ENCODE measurements around the gene KCNA10.

The KCNA10 gene

GRCh38 chr1:110551278-110551809, 32.4 kb upstream of the KCNA10 start:
- H3K36me3 ChIP-seq (ENCODE audit: insufficient read depth, low read length), result no peaks in the 10 kb centered on the region
- H3K4me3 ChIP-seq (ENCODE audit: low read depth, low read length), result no peak overlapping the region
- peaks cover 89% of the 10 kb centered on the region for H3K27me3 ChIP-seq (ENCODE audit: insufficient read depth, low read length)
- H3K79me2 ChIP-seq (ENCODE audit: control insufficient read depth, insufficient read depth, low read length, unreplicated experiment), result no peaks in the 10 kb centered on the region
- H3K4me1 ChIP-seq (ENCODE audit: control insufficient read depth, insufficient read depth, low read length, unreplicated experiment), result no peaks in the 10 kb centered on the region
- H3K27ac ChIP-seq (ENCODE audit: low read depth, low read length), result no peak overlapping the region
- H2AFZ ChIP-seq (ENCODE audit: low read length, unreplicated experiment), result no peak overlapping the region

DNA sequence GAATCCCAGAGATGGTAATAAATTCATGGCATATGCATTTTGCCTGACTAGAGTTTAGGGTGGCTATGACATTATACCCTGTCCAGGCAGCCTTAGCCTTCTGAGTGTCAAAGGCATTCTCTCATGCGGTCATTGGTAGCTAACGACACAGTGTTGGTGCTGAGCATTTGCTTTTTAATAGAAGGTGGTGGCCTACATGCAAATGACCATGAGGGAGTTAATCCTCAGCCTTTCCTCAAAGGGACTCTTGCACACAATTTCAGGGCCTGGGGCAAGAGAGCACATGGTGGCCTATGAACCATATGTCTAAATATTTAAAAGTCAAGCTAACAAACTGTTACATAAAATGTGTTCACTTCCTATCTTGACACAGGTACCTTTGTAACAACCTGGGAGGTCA, 30.9 kb upstream of the KCNA10 start:
- H3K4me1 ChIP-seq (ENCODE audit: control insufficient read depth, insufficient read depth, low read length, unreplicated experiment), result no peaks in the 10 kb centered on the region
- H3K36me3 ChIP-seq (ENCODE audit: insufficient read depth, low read length), result no peaks in the 10 kb centered on the region
- no peak overlapping the region for H3K27ac ChIP-seq (ENCODE audit: low read depth, low read length)
- H3K4me3 ChIP-seq (ENCODE audit: low read depth, low read length), result no peak overlapping the region
- no peak overlapping the region for H2AFZ ChIP-seq (ENCODE audit: low read length, unreplicated experiment)
- no peaks in the 10 kb centered on the region for H3K79me2 ChIP-seq (ENCODE audit: control insufficient read depth, insufficient read depth, low read length, unreplicated experiment)
- peaks cover 89% of the 10 kb centered on the region for H3K27me3 ChIP-seq (ENCODE audit: insufficient read depth, low read length)

GRCh38 chr1:110548381-110548780, 29.4 kb upstream of the KCNA10 start:
- Histone ChIP-seq H3K27me3 (ENCODE audit: insufficient read depth, low read length) (peaks cover 87% of the 10 kb centered on the region), H3K4me1 (ENCODE audit: control insufficient read depth, insufficient read depth, low read length, unreplicated experiment) (no peaks in the 10 kb centered on the region), H3K27ac (ENCODE audit: low read depth, low read length) (no peak overlapping the region), H3K4me3 (ENCODE audit: low read depth, low read length) (no peak overlapping the region), H3K36me3 (ENCODE audit: insufficient read depth, low read length) (no peaks in the 10 kb centered on the region), H3K79me2 (ENCODE audit: control insufficient read depth, insufficient read depth, low read length, unreplicated experiment) (no peaks in the 10 kb centered on the region), H2AFZ (ENCODE audit: low read length, unreplicated experiment) (no peak overlapping the region)

- no peaks in the 10 kb centered on the region for H3K4me1 ChIP-seq (ENCODE audit: control insufficient read depth, insufficient read depth, low read length, unreplicated experiment)
- H3K4me3 ChIP-seq (ENCODE audit: low read depth, low read length), result no peak overlapping the region
- H3K27ac ChIP-seq (ENCODE audit: low read depth, low read length), result no peak overlapping the region
Measured at GRCh38 chr1:110547017-110547416, 28.0 kb upstream of the KCNA10 start.

DNA sequence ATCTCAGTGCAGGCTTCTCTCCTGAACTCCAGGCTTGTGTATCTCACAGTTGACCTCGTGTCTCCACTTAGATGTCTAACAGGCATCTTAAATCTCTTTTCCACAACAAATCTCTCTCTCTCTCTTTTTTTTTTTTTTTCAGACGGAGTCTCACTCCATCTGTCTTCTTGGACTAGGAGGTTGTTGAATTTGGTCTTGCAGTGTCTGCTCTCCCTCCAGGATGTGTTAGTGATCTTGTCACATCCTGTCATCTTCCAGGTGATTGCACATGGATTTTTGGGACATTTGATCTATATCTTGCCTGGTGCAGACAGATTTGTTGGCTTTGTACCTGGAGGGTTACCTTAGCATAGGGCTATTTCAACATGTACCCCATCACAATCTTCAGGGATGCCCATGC, 26.5 kb upstream of the KCNA10 start:
- Histone ChIP-seq H3K4me1 (ENCODE audit: control insufficient read depth, insufficient read depth, low read length, unreplicated experiment) (no peaks in the 10 kb centered on the region), H3K4me3 (ENCODE audit: low read depth, low read length) (no peak overlapping the region), H3K27ac (ENCODE audit: low read depth, low read length) (no peak overlapping the region), H3K36me3 (ENCODE audit: insufficient read depth, low read length) (no peaks in the 10 kb centered on the region), H2AFZ (ENCODE audit: low read length, unreplicated experiment) (no peak overlapping the region), H3K79me2 (ENCODE audit: control insufficient read depth, insufficient read depth, low read length, unreplicated experiment) (no peaks in the 10 kb centered on the region), H3K27me3 (ENCODE audit: insufficient read depth, low read length) (peaks cover 79% of the 10 kb centered on the region)

More at GRCh38 chr1:110547017-110547416, 28.0 kb upstream of the KCNA10 start:
- peaks cover 79% of the 10 kb centered on the region for H3K27me3 ChIP-seq (ENCODE audit: insufficient read depth, low read length)
- H3K36me3 ChIP-seq (ENCODE audit: insufficient read depth, low read length), result no peaks in the 10 kb centered on the region
- no peak overlapping the region for H2AFZ ChIP-seq (ENCODE audit: low read length, unreplicated experiment)
- no peaks in the 10 kb centered on the region for H3K79me2 ChIP-seq (ENCODE audit: control insufficient read depth, insufficient read depth, low read length, unreplicated experiment)

GRCh38 chr1:110544753-110545152, 25.8 kb upstream of the KCNA10 start:
- Histone ChIP-seq H3K79me2 (ENCODE audit: control insufficient read depth, insufficient read depth, low read length, unreplicated experiment) (no peaks in the 10 kb centered on the region), H2AFZ (ENCODE audit: low read length, unreplicated experiment) (no peak overlapping the region), H3K27me3 (ENCODE audit: insufficient read depth, low read length) (peaks cover 79% of the 10 kb centered on the region), H3K27ac (ENCODE audit: low read depth, low read length) (no peak overlapping the region), H3K4me3 (ENCODE audit: low read depth, low read length) (no peak overlapping the region), H3K36me3 (ENCODE audit: insufficient read depth, low read length) (no peaks in the 10 kb centered on the region), H3K4me1 (ENCODE audit: control insufficient read depth, insufficient read depth, low read length, unreplicated experiment) (no peaks in the 10 kb centered on the region)

GRCh38 chr1:110542725-110543124, 23.8 kb upstream of the KCNA10 start:
- H3K27me3 ChIP-seq (ENCODE audit: insufficient read depth, low read length), result peaks cover 85% of the 10 kb centered on the region
- H3K79me2 ChIP-seq (ENCODE audit: control insufficient read depth, insufficient read depth, low read length, unreplicated experiment), result no peaks in the 10 kb centered on the region
- no peaks in the 10 kb centered on the region for H3K4me1 ChIP-seq (ENCODE audit: control insufficient read depth, insufficient read depth, low read length, unreplicated experiment)
- H3K27ac ChIP-seq (ENCODE audit: low read depth, low read length), result no peak overlapping the region
- no peak overlapping the region for H3K4me3 ChIP-seq (ENCODE audit: low read depth, low read length)
- no peak overlapping the region for H2AFZ ChIP-seq (ENCODE audit: low read length, unreplicated experiment)
- H3K36me3 ChIP-seq (ENCODE audit: insufficient read depth, low read length), result no peaks in the 10 kb centered on the region

DNA sequence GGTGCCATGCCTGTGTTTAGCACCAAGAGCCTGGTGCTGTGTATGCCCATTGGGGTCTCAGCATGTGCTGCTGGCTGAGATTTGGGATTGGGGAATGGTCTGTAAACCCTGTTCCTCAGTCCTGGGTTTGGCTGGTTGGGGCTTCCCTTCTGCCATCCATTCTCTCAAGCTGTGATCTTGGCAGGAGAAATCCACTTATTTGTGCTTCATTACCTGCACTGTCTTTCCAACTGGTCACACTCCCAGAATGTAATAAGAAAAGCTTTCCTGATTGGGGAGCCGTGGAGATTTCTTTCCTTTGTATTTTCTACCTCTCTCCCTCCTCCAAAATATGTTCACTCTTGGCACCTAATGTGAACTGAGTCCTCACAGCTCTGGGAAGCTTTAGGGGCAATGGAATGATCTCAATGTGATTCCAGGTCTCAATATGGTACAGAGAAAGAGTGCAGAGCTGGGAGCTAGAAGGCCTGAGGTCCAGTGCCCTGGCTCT, 23.0 kb upstream of the KCNA10 start:
- H3K27me3 ChIP-seq (ENCODE audit: insufficient read depth, low read length), result peaks cover 86% of the 10 kb centered on the region

DNA sequence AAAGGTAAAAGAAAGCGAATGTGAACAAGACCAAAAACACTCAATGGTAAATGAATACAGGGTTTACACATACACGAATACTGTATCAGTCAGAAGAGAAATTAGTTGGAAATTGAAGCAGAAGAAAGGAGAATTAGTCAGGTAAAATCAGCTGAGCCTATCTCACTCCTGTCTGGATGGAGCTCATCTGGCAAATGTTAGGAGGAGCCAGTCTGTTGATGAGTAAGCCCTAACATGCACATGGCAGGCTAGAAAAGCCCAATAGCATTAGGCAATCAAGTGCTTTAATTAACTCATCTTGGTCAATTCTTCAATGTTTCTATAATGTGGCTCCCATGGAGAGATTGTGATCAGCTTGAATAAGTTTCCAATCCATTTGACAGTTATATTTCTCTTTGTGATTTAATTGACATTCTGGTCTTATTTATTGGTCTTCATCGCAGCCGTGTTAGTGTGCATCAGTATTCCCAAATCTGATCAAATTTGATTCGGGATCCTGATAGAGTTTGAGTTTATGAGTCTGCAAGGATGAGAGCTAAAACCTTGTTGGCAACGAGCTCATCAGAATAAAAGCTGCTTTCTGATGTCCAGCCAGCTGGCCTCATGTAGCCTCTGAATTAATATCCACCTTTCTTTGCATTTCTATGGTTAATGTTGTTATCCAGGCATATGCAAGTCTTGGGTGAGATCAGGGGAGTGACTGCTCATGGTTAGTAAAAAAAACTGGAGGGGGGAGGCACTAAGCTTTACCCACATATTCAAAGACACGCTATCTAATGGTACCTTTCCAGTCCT, 22.1 kb upstream of the KCNA10 start:
- H3K79me2 ChIP-seq (ENCODE audit: control insufficient read depth, insufficient read depth, low read length, unreplicated experiment), result no peaks in the 10 kb centered on the region
- H3K4me1 ChIP-seq (ENCODE audit: control insufficient read depth, insufficient read depth, low read length, unreplicated experiment), result no peaks in the 10 kb centered on the region
- no peak overlapping the region for H2AFZ ChIP-seq (ENCODE audit: low read length, unreplicated experiment)
- peaks cover 86% of the 10 kb centered on the region for H3K27me3 ChIP-seq (ENCODE audit: insufficient read depth, low read length)
- no peaks in the 10 kb centered on the region for H3K36me3 ChIP-seq (ENCODE audit: insufficient read depth, low read length)
- H3K4me3 ChIP-seq (ENCODE audit: low read depth, low read length), result no peak overlapping the region
- no peak overlapping the region for H3K27ac ChIP-seq (ENCODE audit: low read depth, low read length)

More for the DNA sequence above, 23.0 kb upstream of the KCNA10 start:
- no peaks in the 10 kb centered on the region for H3K79me2 ChIP-seq (ENCODE audit: control insufficient read depth, insufficient read depth, low read length, unreplicated experiment)
- H3K27ac ChIP-seq (ENCODE audit: low read depth, low read length), result no peak overlapping the region
- H3K36me3 ChIP-seq (ENCODE audit: insufficient read depth, low read length), result no peaks in the 10 kb centered on the region
- H3K4me3 ChIP-seq (ENCODE audit: low read depth, low read length), result no peak overlapping the region
- no peaks in the 10 kb centered on the region for H3K4me1 ChIP-seq (ENCODE audit: control insufficient read depth, insufficient read depth, low read length, unreplicated experiment)
- H2AFZ ChIP-seq (ENCODE audit: low read length, unreplicated experiment), result no peak overlapping the region

DNA sequence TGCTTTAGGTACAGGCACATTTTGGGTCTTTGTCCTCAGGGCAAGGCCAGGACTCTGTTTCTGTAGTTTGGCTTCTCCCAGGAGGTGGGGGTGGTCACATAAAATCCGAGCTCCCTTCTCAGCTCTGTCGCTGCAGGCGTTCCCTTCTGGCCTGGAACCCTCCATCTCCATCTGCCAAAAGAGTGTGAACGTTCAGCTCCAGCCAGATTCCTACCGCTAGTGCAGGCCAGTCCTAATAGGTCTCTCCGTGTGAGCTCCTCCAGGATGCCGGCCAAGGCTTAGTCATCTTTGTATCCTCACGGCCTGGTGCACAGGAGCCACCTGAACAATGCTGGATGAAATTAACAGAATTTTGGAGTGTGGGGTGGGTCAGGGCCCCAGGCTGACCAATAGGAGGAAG, 19.9 kb upstream of the KCNA10 start:
- Histone ChIP-seq H3K4me1 (ENCODE audit: control insufficient read depth, insufficient read depth, low read length, unreplicated experiment) (no peaks in the 10 kb centered on the region), H3K27ac (ENCODE audit: low read depth, low read length) (no peak overlapping the region), H2AFZ (ENCODE audit: low read length, unreplicated experiment) (no peak overlapping the region), H3K4me3 (ENCODE audit: low read depth, low read length) (no peak overlapping the region), H3K36me3 (ENCODE audit: insufficient read depth, low read length) (no peaks in the 10 kb centered on the region), H3K27me3 (ENCODE audit: insufficient read depth, low read length) (peaks cover 88% of the 10 kb centered on the region), H3K79me2 (ENCODE audit: control insufficient read depth, insufficient read depth, low read length, unreplicated experiment) (no peaks in the 10 kb centered on the region)

GRCh38 chr1:110538075-110538474, 19.1 kb upstream of the KCNA10 start:
- H3K4me1 ChIP-seq (ENCODE audit: control insufficient read depth, insufficient read depth, low read length, unreplicated experiment), result no peaks in the 10 kb centered on the region
- H3K79me2 ChIP-seq (ENCODE audit: control insufficient read depth, insufficient read depth, low read length, unreplicated experiment), result no peaks in the 10 kb centered on the region
- H3K27me3 ChIP-seq (ENCODE audit: insufficient read depth, low read length), result peaks cover 90% of the 10 kb centered on the region
- no peak overlapping the region for H3K4me3 ChIP-seq (ENCODE audit: low read depth, low read length)
- no peak overlapping the region for H2AFZ ChIP-seq (ENCODE audit: low read length, unreplicated experiment)
- no peaks in the 10 kb centered on the region for H3K36me3 ChIP-seq (ENCODE audit: insufficient read depth, low read length)
- H3K27ac ChIP-seq (ENCODE audit: low read depth, low read length), result no peak overlapping the region

Measured in ACC112 (cell line).